WI38 (cell line): ENCODE results near the gene ABHD17B.

Experiments
- H3K4me3 ChIP-seq: 2 replicates; pipeline ENCODE4 v1.5.1; 2011; ENCODE audit warnings: low read depth, mild to moderate bottlenecking, control low read depth, low read length
- CTCF ChIP-seq: IDR thresholded peaks from 2 replicates; pipeline ENCODE4 v1.5.1; 2012; ENCODE audit warnings: low read depth, mild to moderate bottlenecking, control low read depth, low read length

ABHD17B gene

GRCh38 chr9:71937070-71937625 lies 26.2 kb upstream of the ABHD17B start:
- no peak for TF ChIP-seq CTCF
- H3K4me3 ChIP-seq: no peak overlapping the region

DNA sequence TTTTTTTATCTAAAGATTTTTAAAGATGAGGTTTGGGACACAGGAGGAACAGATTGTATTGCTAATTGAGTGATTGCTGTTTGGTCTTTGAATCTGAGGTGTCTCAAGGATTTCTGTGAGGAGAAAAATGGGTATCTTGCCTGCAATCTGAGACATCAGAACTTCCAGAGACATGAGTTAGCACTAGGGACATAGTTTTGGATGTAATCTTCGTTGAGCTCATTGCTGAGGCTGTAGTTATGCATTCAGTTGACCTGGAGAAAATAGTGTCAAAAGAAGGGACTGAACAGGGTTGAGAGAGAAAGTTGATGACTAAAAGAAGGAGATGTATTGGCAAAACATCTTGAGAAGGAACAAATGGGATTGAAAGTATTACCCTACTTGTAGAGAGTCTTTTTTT lies 25.1 kb upstream of the ABHD17B start:
- H3K4me3 ChIP-seq: no peak overlapping the region
- TF ChIP-seq CTCF: no peak

GRCh38 chr9:71931166-71931565 lies 20.2 kb upstream of the ABHD17B start:
- TF ChIP-seq CTCF: no peak
- H3K4me3 ChIP-seq: no peak overlapping the region

DNA sequence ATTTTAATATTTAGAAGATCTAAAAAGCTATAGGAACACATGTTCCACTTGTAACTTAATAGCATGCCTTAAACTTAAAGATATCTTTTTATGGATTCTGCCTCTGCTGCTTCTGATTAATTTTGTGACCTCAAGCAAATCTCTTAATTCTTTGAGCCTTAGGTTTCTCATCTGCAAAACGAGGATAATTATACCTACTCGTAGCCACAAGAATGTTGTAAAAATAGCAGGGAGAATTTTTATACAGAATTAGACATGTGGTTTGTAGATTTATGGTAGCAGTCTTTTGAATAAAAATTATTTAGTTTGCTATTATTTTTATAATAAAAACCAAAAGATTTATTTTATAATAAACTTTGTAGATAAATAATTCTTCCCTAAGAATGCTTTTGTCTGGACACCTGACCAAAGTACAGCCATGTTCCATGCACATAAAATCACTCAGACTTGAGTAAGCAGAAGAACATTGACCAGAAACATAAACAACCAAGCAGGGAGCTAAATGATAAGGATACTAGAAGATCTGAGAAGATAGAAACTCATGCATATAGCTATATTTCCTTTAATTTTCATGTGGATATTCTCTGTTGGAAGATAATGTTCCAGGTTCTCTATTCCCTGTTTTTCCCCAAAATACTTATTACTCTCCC lies 18.9 kb upstream of the ABHD17B start:
- no peak for TF ChIP-seq CTCF
- H3K4me3 ChIP-seq: no peak overlapping the region

DNA sequence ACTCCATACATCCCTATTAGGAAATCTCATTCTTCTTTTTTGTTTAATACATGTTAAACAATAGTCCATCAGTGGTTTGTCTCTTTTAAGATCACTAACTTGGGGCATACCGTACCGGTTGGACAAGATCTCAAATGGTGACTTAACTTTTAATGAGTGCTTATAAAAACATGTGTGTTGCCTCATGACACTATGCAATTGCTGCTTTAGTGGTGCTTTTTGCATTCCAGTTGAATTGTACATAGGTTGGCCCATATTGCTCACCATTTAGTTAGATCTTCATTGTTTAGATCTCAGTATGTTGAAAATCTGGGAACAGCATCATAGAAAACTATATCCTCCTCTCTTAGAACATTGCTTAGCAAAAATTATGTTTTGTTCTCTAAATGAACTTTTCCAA lies 18.2 kb upstream of the ABHD17B start:
- no peak for TF ChIP-seq CTCF
- H3K4me3 ChIP-seq: no peak overlapping the region

- no peak overlapping the region for H3K4me3 ChIP-seq
- no peak for TF ChIP-seq CTCF
Measured at GRCh38 chr9:71928806-71929205, 17.8 kb upstream of the ABHD17B start.

DNA sequence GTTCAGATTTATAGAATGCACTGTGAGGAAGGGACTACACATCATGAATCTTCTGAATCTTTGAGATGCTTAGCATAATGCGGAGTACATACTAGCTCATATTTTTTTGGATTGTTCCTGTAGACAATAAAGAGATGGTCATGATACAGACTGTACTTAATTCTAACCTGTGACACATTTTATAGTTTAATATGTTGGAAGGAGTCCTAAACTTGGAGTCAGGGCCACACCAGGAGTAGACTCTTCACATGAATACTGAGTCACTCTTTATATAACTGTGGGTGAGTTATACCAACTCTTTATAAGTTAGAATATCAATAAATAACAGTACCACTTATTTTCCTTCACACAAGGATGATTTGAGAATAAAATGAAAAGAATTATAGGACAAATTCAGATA lies 17.4 kb upstream of the ABHD17B start:
- no peak overlapping the region for H3K4me3 ChIP-seq
- no peak for TF ChIP-seq CTCF
